ENCODE results near the gene LRMDA. TPM values are rescaled to one million over a fixed set of nuclear protein-coding genes. Genes with fewer than 3 reads are reported as not detected.

Gene LRMDA
- polyA plus RNA-seq, 3 donors: 39.8 to 59.6 (median 56.4) TPM

- Mint-ChIP-seq H3K9me3 (peaks cover 0 to 1% (median 0%) of the 10 kb centered on the region in 7 donors), H3K4me3 (no peak overlapping the region), H3K27me3 (ENCODE audit: low read depth in 3 of 3) (no peaks in the 10 kb centered on the region), H3K4me1 (no peaks in the 10 kb centered on the region), H3K27ac (no peak overlapping the region), H3K36me3 (peaks cover 0 to 3% of the 10 kb centered on the region in 2 donors)
- Histone ChIP-seq H2AFZ (ENCODE audit: insufficient read depth, low read depth, low read length, poor library complexity, severe bottlenecking) (no peak overlapping the region), H3K9ac (ENCODE audit: insufficient read depth, low read length, poor library complexity, severe bottlenecking) (no peak overlapping the region), H3K27ac (ENCODE audit: low read depth in 1 of 2, low read length in 2 of 2) (no peak overlapping the region), H3K27me3 (ENCODE audit: control insufficient read depth in 2 of 2, insufficient read depth in 2 of 2, low read length in 2 of 2) (no peaks in the 10 kb centered on the region), H3K36me3 (replicated peaks in 1 of 2; ENCODE audit: control insufficient read depth in 1 of 2, insufficient read depth in 2 of 2, low read length in 2 of 2) (no peaks in the 10 kb centered on the region), H3K4me1 (ENCODE audit: control insufficient read depth in 1 of 2, insufficient read depth in 2 of 2, low read length in 2 of 2) (no peaks in the 10 kb centered on the region), H3K9me3 (replicated peaks in 1 of 2; ENCODE audit: control insufficient read depth in 1 of 2, insufficient read depth in 1 of 2, low read length in 2 of 2) (no peaks in the 10 kb centered on the region), H3K4me2 (replicated peaks; ENCODE audit: extremely low read depth, low read length, poor library complexity, severe bottlenecking) (no peak overlapping the region), H3K4me3 (replicated peaks in 1 of 3; ENCODE audit: low read depth in 2 of 3, low read length in 3 of 3) (no peak overlapping the region), H4K20me1 (ENCODE audit: insufficient read depth, low read length) (no peaks in the 10 kb centered on the region), H3K79me2 (ENCODE audit: insufficient read depth, low read length) (no peaks in the 10 kb centered on the region)
- intact Hi-C loops (cut with micrococcal nuclease): no loop called here
- TF ChIP-seq CTCF (IDR thresholded peaks at IDR 0.05): no peak
- no peak for DNase-seq
- WGBS (ENCODE audit: insufficient coverage): no CpG with 5 or more reads among the region's 5 CpGs
These were observed 1009.0 kb downstream of the LRMDA start for GRCh38 chr10:76440426-76440825.

- Histone ChIP-seq H3K9ac (ENCODE audit: insufficient read depth, low read length, poor library complexity, severe bottlenecking) (no peak overlapping the region), H3K36me3 (replicated peaks in 1 of 2; ENCODE audit: control insufficient read depth in 1 of 2, insufficient read depth in 2 of 2, low read length in 2 of 2) (no peaks in the 10 kb centered on the region), H3K4me1 (ENCODE audit: control insufficient read depth in 1 of 2, insufficient read depth in 2 of 2, low read length in 2 of 2) (no peaks in the 10 kb centered on the region), H3K27ac (ENCODE audit: low read depth in 1 of 2, low read length in 2 of 2) (no peak overlapping the region), H2AFZ (ENCODE audit: insufficient read depth, low read depth, low read length, poor library complexity, severe bottlenecking) (no peak overlapping the region), H3K4me2 (replicated peaks; ENCODE audit: extremely low read depth, low read length, poor library complexity, severe bottlenecking) (no peak overlapping the region), H3K4me3 (replicated peaks in 1 of 3; ENCODE audit: low read depth in 2 of 3, low read length in 3 of 3) (no peak overlapping the region), H3K27me3 (ENCODE audit: control insufficient read depth in 2 of 2, insufficient read depth in 2 of 2, low read length in 2 of 2) (no peaks in the 10 kb centered on the region), H4K20me1 (ENCODE audit: insufficient read depth, low read length) (no peaks in the 10 kb centered on the region), H3K79me2 (ENCODE audit: insufficient read depth, low read length) (no peaks in the 10 kb centered on the region), H3K9me3 (replicated peaks in 1 of 2; ENCODE audit: control insufficient read depth in 1 of 2, insufficient read depth in 1 of 2, low read length in 2 of 2) (no peaks in the 10 kb centered on the region)
- H3K36me3 Mint-ChIP-seq: no peaks in the 10 kb centered on the region
- intact Hi-C loops (cut with micrococcal nuclease): no loop called here
- H3K27ac Mint-ChIP-seq: no peak overlapping the region
- no peak for TF ChIP-seq CTCF (IDR thresholded peaks at IDR 0.05)
- no peak for DNase-seq
- no CpG with 5 or more reads among the region's 5 CpGs for WGBS (ENCODE audit: insufficient coverage)
- H3K9me3 Mint-ChIP-seq: peaks cover 0 to 1% (median 0%) of the 10 kb centered on the region in 7 donors
- H3K27me3 Mint-ChIP-seq (ENCODE audit: low read depth in 3 of 3): no peaks in the 10 kb centered on the region
- H3K4me3 Mint-ChIP-seq: no peak overlapping the region
- H3K4me1 Mint-ChIP-seq: no peaks in the 10 kb centered on the region
These were observed 1010.7 kb downstream of the LRMDA start for GRCh38 chr10:76442113-76442512.

All from CD14-positive monocyte (primary cell).